Caki2 (cell line): Measurements from ENCODE around the gene HIF1AN. TPM values are rescaled to one million over a fixed set of nuclear protein-coding genes. Genes with fewer than 3 reads are reported as not detected.
"Not testable (repeated sequence)": the region's sequence is repeated elsewhere in the genome, so short reads cannot be mapped to it uniquely, and the experiment has no call there.

Experiments
- DNase-seq: peaks from one replicate; pipeline ENCODE4 v3.0.0-alpha.2; 2015; ENCODE audit warnings: low read depth
- in situ Hi-C: cut with HindIII; loops from 2 replicates; pipeline ENCODE4 v1.10.0; 2016; ENCODE audit warnings: low sequenced_read_pairs, low pct_unique_long_range_greater_than_20kb, mixed read lengths
- total RNA-seq: library from RNA; depleted of rRNA; stranded (reverse); fragments of >200 nt; shearing (Covaris generic); gene quantifications from 2 replicates; pipeline ENCODE4 v1.2.3, GENCODE V29; 2014; ENCODE audit warnings: low replicate concordance

The HIF1AN gene
- total RNA-seq, 1 experiment from 2014 or later = 35.9 TPM

DNA sequence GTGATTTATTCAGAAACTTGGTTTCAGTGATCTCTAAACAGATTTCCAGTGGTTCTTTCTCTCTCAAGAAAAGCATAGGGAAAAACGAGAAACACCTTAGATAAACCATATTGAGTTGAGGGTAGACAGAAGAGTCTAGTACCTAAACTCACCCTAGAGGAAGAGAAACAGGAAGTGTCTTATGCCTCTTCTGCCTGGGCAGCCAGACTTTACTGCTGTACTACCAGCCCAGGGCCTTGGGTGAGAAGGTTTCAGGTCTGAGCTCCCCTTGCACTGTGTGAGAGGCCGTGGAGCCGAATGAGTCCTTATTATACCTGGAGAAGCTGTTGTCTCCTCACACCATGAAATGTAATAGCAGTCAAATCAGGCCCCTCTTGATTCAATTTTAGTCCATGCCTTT, 18.2 kb downstream of the HIF1AN start:
- in situ Hi-C loops = loop anchor here (25.0 kb wide), 1 partner anchor 333 kb away; no protein-coding TSS in a partner anchor
- no peak for DNase-seq

DNA sequence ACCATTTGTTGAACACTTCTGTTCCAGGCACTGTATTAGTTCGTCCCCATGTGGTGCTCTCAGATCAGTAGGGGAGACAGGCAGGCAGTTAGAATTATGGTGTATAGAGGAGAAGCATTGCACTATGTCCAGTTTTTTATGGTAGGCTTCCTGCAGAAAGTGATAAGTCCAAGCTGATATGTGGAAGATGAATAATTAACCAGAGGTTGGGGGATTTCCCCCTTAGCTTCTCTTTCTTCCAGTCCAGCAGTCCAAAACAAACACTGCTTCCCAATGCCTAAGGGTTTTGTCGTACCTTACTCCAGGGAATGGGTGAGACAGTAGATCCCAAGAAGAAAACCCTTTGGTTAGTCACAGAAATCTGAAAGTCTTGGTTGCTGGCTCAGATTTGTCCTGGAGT, 19.2 kb downstream of the HIF1AN start:
- in situ Hi-C loops = loop anchor here (25.0 kb wide), 1 partner anchor 332 kb away; no protein-coding TSS in a partner anchor
- DNase-seq = peak; percentile 70

DNA sequence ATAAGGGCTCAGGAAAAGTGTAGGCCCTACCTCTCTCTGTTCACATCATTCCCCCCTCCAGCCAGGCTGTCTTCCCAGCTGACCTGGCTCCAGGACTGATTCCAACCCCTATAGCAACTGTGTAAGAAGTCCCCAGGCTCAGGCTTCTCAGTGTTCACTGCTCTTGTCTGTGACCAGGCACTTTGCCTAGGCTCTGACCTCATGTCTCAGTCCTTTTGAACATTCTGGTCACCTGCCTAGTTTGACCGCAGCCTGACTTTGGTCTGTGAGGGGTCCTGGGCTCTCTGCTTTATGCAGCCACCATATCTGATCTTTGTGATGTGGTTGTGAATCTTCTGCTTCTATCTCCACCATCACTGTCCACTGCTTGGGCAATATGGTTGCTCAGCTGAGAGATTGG, 24.5 kb downstream of the HIF1AN start:
- in situ Hi-C loops = loop anchor here (25.0 kb wide), 1 partner anchor 327 kb away; no protein-coding TSS in a partner anchor
- DNase-seq = no peak

DNA sequence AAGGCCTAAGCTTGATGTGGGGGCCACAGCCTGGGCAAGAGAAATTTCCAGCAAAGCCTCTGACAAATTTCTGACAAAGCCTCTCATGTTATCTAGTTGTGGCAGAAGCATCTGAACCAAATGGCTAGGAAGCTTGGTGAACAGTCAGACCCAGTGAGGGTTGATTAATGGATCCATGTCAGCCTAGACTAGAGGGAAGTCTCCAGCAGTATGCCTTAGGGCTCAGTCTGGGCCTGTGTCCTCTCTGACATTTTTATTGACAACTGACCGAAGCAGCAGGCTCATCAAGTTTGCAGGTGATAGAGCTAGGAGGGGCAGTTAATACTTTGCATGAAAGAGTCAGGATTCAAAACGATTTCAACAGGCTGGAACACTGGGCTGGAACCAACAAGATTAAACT, 25.3 kb downstream of the HIF1AN start:
- no peak for DNase-seq
- in situ Hi-C loops = loop anchor here (25.0 kb wide), 1 partner anchor 326 kb away; no protein-coding TSS in a partner anchor

DNA sequence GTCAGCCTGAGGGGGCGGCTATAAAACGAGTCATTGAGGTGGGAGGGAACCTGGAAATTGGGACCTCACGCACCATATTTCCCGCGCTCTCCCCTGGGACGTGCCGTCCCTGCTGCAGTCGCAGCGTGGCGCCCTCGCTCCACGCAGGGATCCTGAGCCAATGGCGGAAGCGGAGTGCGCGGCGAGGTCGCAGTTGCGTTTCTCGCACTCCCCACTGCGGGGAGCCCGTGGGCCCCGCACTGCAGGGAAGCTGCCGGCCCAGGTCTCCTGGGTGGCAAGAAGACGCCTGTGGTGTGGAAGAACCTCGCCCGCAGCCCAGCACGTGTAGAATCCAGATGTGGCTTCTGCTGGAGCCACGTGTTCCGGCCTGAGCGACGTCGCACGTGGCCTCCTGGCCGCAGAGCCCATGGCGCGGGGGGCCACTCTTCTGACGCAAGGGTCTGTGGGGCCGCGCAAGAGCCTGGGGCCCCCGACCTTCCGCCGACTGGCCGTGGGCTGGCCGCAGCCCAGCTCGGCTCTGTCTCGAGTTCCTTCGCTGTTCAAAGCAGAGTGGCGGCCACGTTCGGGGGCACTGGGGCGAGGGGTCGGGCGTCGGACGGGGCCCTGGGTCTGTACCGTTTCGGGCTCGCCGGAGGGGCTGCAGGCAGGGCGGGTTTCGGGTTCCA, 26.4 kb downstream of the HIF1AN start:
- DNase-seq = peak; percentile 49

DNA sequence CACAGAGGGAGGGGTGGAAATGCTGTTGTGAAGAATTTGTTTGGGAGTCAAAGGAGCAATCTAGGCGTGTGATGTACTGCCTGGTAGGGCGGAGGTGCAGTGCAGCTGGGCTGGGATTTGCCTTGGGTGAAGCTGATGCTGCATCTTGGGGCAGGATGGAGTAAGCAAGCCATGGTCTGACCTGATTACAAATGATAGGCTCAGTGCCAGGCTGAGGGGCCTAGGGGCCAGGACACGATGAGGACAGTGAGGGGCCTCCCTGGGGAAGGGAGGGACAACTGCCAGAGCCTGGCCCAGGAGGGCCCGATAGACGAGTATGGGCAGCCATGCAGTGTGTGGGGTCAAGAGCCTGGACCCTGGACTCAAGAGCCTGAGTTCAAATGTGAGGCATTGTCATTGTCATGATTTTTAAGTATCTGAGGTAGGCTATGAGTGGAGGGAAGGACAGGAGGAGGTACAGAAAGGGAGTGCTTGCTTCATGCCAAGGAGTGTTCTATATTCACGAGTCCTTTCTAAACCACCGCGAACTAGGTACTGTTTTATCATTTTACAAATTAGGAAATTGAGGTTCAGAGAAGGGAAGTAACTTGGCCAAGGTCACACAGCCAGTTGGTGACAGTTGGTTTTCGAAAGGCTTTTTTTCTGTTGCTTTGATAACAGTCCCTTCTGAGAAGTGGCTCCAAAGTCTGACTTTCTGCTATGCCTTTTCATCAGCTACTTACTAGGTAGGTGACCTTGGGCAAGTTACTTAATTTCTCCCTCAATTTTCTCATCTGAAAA, 29.7 kb downstream of the HIF1AN start:
- no peak for DNase-seq
- in situ Hi-C loops = loop anchor here (25.0 kb wide), 1 partner anchor 322 kb away; no protein-coding TSS in a partner anchor

More for the DNA sequence above, 26.4 kb downstream of the HIF1AN start:
- in situ Hi-C loops = loop anchor here (25.0 kb wide), 1 partner anchor 325 kb away; no protein-coding TSS in a partner anchor

DNA sequence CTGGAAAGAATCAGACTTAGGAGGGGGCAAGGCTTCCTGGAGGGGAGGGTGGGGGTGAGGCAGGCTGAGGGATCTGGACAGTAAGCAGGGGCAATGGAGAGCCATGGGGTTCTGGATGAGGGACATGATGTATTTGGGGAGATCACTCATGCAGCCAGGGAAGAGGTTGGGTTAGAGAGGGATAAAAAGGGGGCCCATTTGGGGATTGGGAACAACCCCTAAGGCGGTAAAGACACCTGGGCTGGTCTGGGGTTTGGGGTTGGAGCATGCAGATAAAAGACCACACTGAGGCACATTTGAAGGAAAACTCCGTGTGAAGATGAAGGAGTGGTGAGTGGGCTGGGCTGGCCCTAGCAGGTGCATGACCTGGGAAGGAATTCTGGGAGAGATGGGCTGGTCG, 30.8 kb downstream of the HIF1AN start:
- DNase-seq = no peak
- in situ Hi-C loops = loop anchor here (25.0 kb wide), 1 partner anchor 321 kb away; no protein-coding TSS in a partner anchor

DNA sequence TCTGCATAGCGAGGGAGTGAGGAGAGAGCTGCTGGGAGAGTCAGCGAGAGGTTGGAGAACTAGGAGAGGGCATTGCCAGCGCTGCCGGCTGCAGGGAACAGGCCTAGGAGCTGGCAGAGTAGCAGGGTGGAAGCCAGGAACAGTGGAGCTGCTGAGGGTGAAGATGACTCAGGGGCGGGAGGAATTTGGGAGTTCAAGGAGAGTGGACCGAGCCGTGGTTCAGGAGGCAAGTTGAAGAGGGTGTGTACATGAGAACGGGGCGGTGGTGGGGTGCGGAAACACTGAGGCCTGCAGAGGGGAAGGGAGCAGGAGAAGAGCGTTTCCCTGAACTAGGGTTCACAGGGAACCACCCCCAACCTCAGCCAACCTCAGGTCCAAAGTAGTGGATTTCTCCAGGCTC, 31.5 kb downstream of the HIF1AN start:
- DNase-seq = no peak
- in situ Hi-C loops = loop anchor here (25.0 kb wide), 1 partner anchor 320 kb away; no protein-coding TSS in a partner anchor

DNA sequence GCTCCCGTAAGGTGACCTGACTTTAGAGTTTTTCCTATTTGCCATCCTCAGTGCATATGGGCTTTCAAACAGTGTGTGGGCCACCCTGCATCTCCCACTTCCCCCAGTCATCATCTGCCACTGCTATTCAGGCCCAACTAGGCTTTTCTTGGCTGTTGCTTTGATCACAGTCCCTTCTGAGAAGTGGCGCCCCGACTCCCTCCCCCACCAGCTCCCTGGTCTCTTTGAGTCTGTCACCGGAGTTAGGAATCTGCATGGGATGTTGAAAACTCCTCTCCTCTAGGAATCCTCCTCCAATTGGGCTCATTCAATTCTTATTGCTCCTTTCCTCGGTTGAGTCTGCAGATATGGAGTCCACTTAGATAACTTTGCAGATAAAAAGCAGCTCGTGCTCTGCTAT, 32.1 kb downstream of the HIF1AN start:
- in situ Hi-C loops = loop anchor here (25.0 kb wide), 1 partner anchor 319 kb away; no protein-coding TSS in a partner anchor
- no peak for DNase-seq

DNA sequence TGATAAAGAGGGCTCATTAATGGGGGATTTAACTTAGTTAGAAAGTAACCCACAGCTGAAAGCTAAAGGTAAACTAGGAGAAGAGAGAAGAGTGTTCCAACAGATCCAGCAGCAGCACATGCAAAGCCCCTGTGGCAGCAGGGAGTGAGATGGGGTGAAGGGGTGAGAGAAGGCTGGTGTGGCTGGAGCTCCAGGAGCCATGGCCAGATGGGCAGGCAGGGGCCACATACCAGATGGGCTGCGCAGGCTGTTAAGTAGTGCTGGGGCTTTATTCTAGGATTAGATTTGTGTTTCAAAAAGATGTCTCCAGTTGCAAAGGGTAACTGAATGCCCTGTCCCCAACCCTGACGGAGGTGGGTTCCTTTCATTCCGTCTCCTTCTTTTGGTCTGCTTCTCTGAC, 33.2 kb downstream of the HIF1AN start:
- DNase-seq = no peak
- in situ Hi-C loops = loop anchor here (25.0 kb wide), 1 partner anchor 318 kb away; no protein-coding TSS in a partner anchor

DNA sequence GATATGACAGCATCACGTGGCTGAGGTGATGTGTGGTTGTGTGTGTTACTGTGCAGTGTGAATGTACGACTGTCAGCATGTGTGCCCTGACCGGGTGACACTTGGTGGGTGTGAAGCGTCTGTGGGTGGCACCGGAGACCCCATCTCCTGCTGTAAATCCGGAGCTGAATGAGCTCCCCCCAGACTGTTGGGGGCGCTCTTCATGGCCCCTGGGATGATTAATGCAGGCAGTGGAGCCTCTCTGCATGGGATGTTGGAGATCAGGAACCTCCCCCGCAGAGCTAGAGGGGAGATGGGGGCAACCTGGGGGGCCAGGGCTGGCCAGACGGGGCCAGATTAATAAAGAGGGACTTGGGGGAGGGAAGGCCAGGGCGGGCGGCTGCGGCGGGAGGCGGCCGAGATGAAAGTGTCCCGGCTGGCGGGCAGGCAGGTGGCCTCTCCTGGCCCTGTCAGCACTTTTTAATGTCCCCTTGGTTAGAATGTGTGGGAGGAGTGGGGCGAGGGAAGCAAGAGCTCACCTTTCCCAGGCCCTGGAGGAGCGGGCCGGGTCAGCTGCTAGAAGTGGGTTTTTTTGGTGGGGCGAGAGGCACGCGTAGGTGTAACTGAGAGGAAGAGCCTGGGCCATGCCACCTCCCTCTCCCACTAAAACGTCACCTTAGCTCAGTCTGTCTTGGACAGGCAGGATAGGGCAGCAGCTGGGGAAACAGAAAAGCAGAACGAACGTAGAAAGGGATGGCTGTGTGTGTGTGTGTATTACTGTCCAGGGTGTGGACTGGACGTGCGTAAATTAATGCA, 34.1 kb downstream of the HIF1AN start:
- no peak for DNase-seq
- in situ Hi-C loops = loop anchor here (25.0 kb wide), 1 partner anchor 317 kb away; no protein-coding TSS in a partner anchor

DNA sequence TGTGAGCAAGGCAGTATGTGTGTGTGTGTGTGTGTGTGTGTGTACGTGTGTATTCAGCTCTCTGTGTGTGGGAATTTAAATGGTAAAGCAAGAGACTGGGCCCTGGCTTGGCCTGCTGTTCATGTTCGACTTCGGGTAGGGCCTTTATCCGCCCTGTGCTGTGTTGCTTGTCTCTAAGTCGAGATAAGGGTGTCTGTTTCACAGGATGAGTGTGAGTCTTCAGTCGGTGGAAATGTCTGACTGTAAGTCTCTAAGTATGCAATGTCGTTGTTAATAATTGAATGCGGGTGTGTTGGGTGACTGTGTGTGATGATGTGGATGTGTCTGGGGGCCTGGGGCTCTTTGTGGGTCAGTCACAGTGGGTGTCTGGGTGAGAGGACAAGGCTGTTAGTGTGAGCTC, 34.8 kb downstream of the HIF1AN start:
- DNase-seq = no peak
- in situ Hi-C loops = loop anchor here (25.0 kb wide), 1 partner anchor 317 kb away; no protein-coding TSS in a partner anchor

DNA sequence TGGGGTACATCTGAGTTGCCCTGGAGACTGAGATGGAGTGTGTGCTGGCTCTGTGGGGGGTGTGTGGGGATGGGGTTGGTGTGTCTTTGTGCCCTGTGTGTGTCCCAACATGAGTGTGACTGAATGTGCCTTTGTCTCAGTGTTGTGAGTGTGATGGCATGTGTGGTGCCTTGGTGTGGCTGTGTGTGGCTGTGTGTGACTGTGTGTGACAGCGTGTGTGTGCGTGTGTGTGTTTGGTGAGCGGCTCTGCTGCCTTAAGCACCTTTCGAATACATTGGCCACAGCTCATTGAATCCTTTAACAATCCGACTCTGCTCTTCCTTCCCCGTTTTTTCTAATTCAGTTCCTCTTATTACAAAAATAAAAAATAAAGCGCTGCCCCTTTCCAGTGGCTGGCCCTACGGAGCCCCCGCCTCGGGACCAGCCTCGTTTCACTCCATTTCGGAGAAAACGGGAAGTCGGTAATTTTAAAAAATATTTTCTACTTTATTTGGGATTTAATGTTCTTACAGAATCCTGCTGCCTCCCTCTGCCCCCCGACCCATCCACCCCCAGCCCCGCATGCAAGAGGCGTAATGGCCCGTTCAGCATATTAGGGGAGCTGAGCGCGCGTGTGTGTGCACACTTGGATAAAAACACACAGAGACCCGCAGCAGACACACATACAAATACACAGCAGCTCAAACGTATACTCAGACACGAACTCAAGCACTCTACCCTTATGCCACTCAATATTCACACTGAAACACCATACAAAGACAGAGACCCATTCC, 35.5 kb downstream of the HIF1AN start:
- in situ Hi-C loops = loop anchor here (25.0 kb wide), 1 partner anchor 316 kb away; no protein-coding TSS in a partner anchor
- no peak for DNase-seq

DNA sequence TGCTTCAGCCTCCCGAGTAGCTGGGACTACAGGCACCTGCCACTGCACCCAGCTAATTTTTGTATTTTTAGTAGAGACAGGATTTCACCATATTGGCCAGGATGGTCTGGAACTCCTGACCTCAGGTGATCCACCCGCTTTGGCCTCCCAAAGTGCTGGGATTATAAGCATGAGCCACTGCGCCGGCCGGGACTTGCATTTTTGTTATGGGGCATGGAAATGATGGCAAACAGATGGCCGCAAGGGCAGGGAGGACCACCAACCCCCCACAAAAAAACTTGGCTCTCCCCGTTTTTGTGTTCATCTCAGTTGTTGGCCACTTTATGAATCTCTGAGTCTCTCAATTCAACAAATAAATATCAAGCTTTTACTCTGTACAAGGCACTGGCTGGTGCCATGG, 39.4 kb downstream of the HIF1AN start:
- in situ Hi-C loops, DNase-seq: not testable (repeated sequence)

DNA sequence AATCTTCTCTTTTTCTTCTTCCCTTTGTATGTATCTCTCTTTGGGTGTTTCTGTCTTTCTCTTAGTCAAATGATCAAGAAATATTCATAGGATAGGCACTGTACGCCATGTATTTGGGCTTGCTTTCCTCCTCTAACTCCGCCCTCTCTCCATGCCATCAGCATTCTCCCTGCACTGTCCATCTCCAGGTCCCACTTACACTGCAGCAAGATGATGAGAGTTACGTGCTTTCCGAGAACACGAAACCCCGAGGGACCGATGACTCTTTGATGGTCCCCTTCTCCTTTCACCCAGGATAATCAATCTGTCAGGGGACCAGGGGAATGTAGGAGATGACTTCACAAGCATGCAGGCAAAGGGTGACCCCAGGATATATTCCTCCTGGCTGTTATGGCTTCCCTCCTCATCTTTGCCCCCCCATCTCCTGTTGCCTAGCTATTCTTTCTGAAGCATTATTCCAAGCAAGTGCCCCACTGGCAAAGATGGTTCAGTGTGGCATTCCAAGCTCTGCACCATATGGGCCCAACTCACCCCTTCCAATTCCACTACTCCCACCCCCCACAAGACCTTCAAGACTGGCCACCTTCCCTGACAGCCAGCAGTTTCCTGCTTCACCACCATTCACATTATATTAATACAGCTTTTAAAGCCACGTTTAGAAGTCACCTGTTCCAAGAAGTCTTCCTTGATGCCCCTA, 40.0 kb downstream of the HIF1AN start:
- in situ Hi-C loops = no loop called here
- no peak for DNase-seq

DNA sequence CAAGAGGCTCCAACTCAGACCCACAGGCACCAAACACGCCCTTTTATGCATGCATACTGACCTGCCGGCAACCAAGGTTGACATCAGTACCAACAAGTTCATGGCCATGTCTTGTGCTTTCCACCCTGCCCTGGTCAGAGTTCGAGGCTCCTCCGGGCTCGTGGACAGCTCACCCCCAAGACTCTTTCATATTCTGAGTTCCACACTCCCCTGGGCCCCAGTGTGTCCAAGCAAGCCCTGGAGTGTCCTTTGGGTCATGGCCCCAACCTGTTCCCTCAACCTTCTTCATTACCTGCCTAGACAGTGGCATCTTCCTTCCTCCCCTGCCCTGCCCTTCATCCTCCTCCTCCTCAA, 40.5 kb downstream of the HIF1AN start:
- in situ Hi-C loops = no loop called here

More for the DNA sequence above, 40.5 kb downstream of the HIF1AN start:
- DNase-seq = no peak
